ENCODE results near the gene CARD10. TPM values are rescaled to one million over a fixed set of nuclear protein-coding genes. Genes with fewer than 3 reads are reported as not detected.

CARD10 gene
- total and polyA plus RNA-seq, 2 of the 8 experiments (the other 6 are each of a cell fraction or from before 2014, with no cell fraction given), result 13.5 to 14.4 TPM

DNA sequence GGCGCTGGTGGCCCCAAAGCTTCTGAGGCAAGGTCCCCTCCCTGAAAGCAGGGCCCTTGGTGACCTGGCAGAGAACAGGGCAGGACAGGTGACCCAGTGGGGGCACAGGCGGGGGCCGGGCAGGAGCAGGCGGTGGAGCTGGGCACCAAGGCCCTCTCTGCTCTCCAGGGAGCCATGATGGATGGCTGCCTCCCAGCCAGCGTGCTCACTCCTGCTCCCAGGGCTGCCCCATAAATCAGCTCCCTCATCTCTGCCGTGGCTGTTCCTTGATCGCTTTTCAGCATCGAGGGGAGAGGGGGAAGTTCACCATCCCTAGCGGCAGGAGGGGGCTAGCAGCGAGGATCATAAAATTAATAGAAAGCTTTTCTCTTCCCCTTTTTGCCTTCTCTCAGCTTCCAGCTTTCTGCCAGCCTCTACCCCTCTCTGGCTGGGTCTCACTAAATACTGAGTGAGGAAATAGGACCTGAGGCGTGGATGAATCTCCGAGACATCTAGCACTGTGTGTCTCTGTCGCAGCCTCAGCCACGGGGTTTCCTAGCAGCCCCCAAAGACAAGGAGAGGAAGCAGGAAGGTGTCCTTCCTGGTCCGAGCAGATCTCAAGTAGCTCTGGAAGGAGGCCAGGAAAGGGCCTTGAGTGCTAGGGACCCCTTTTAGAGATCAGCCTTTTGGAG is 69.7 kb downstream of the CARD10 start (continued):
- TF ChIP-seq CBX8 (IDR thresholded peaks at IDR 0.05; ENCODE audit: borderline replicate concordance, low read depth, low read length) (no peak), RAD21 (IDR thresholded peaks at IDR 0.05 in 1 of 2, conservative IDR thresholded peaks at IDR 0.05 in 1 of 2; ENCODE audit: low read depth in 2 of 2, low read length in 2 of 2) (no peak), EZH2 (IDR thresholded peaks at IDR 0.05; ENCODE audit: low read depth, low read length, severe bottlenecking) (no peak), SIX5 (IDR thresholded peaks at IDR 0.05; ENCODE audit: low read depth, low read length) (no peak), ASH2L (IDR thresholded peaks at IDR 0.05; ENCODE audit: low read length) (no peak), MAFK (IDR thresholded peaks at IDR 0.05; ENCODE audit: low read depth, low read length) (no peak)
- TF ChIP-seq, protein P1, sequence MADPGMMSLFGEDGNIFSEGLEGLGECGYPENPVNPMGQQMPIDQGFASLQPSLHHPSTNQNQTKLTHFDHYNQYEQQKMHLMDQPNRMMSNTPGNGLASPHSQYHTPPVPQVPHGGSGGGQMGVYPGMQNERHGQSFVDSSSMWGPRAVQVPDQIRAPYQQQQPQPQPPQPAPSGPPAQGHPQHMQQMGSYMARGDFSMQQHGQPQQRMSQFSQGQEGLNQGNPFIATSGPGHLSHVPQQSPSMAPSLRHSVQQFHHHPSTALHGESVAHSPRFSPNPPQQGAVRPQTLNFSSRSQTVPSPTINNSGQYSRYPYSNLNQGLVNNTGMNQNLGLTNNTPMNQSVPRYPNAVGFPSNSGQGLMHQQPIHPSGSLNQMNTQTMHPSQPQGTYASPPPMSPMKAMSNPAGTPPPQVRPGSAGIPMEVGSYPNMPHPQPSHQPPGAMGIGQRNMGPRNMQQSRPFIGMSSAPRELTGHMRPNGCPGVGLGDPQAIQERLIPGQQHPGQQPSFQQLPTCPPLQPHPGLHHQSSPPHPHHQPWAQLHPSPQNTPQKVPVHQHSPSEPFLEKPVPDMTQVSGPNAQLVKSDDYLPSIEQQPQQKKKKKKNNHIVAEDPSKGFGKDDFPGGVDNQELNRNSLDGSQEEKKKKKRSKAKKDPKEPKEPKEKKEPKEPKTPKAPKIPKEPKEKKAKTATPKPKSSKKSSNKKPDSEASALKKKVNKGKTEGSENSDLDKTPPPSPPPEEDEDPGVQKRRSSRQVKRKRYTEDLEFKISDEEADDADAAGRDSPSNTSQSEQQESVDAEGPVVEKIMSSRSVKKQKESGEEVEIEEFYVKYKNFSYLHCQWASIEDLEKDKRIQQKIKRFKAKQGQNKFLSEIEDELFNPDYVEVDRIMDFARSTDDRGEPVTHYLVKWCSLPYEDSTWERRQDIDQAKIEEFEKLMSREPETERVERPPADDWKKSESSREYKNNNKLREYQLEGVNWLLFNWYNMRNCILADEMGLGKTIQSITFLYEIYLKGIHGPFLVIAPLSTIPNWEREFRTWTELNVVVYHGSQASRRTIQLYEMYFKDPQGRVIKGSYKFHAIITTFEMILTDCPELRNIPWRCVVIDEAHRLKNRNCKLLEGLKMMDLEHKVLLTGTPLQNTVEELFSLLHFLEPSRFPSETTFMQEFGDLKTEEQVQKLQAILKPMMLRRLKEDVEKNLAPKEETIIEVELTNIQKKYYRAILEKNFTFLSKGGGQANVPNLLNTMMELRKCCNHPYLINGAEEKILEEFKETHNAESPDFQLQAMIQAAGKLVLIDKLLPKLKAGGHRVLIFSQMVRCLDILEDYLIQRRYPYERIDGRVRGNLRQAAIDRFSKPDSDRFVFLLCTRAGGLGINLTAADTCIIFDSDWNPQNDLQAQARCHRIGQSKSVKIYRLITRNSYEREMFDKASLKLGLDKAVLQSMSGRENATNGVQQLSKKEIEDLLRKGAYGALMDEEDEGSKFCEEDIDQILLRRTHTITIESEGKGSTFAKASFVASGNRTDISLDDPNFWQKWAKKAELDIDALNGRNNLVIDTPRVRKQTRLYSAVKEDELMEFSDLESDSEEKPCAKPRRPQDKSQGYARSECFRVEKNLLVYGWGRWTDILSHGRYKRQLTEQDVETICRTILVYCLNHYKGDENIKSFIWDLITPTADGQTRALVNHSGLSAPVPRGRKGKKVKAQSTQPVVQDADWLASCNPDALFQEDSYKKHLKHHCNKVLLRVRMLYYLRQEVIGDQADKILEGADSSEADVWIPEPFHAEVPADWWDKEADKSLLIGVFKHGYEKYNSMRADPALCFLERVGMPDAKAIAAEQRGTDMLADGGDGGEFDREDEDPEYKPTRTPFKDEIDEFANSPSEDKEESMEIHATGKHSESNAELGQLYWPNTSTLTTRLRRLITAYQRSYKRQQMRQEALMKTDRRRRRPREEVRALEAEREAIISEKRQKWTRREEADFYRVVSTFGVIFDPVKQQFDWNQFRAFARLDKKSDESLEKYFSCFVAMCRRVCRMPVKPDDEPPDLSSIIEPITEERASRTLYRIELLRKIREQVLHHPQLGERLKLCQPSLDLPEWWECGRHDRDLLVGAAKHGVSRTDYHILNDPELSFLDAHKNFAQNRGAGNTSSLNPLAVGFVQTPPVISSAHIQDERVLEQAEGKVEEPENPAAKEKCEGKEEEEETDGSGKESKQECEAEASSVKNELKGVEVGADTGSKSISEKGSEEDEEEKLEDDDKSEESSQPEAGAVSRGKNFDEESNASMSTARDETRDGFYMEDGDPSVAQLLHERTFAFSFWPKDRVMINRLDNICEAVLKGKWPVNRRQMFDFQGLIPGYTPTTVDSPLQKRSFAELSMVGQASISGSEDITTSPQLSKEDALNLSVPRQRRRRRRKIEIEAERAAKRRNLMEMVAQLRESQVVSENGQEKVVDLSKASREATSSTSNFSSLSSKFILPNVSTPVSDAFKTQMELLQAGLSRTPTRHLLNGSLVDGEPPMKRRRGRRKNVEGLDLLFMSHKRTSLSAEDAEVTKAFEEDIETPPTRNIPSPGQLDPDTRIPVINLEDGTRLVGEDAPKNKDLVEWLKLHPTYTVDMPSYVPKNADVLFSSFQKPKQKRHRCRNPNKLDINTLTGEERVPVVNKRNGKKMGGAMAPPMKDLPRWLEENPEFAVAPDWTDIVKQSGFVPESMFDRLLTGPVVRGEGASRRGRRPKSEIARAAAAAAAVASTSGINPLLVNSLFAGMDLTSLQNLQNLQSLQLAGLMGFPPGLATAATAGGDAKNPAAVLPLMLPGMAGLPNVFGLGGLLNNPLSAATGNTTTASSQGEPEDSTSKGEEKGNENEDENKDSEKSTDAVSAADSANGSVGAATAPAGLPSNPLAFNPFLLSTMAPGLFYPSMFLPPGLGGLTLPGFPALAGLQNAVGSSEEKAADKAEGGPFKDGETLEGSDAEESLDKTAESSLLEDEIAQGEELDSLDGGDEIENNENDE (IDR thresholded peaks at IDR 0.05; ENCODE audit: insufficient replicate concordance, low read length), result no peak
